IPS DF 6.9 (cell line): ENCODE results near the gene DNAH1.
"Not testable (repeated sequence)": the region's sequence is repeated elsewhere in the genome, so short reads cannot be mapped to it uniquely, and the experiment has no call there.

ENCODE experiments used
- DNase-seq: peaks from one replicate; pipeline ENCODE4 v3.0.0-alpha.2; 2013; ENCODE audit warnings: low read depth, low spot score
- H3K27ac ChIP-seq: one replicate; pipeline ENCODE4 v1.5.1; 2013; ENCODE audit warnings: low read length, control low read depth
- H3K27me3 ChIP-seq: 2 replicates; pipeline ENCODE4 v1.6.1; 2013; ENCODE audit warnings: mild to moderate bottlenecking, low read length; ENCODE audit not compliant: control insufficient read depth, insufficient read depth
- H3K36me3 ChIP-seq: 2 replicates; pipeline ENCODE4 v1.6.1; 2013; ENCODE audit warnings: low read length; ENCODE audit not compliant: control insufficient read depth, insufficient read depth
- H3K4me1 ChIP-seq: 2 replicates; pipeline ENCODE4 v1.6.1; 2013; ENCODE audit warnings: low read length; ENCODE audit not compliant: control insufficient read depth, insufficient read depth
- H3K4me3 ChIP-seq: 2 replicates; pipeline ENCODE4 v1.5.1; 2013; ENCODE audit warnings: mild to moderate bottlenecking, low read length
- H3K9me3 ChIP-seq: 2 replicates; pipeline ENCODE4 v1.6.1; 2013; ENCODE audit warnings: low read length, inconsistent platforms; ENCODE audit not compliant: control insufficient read depth, insufficient read depth
- WGBS: extraction: QIAGEN DNeasy Blood & Tissue Kit; methylation state at CpG from one replicate; pipeline ENCODE4 v1.1.7; 2013; ENCODE audit warnings: mixed read lengths, missing lambda C conversion rate; ENCODE audit not compliant: insufficient read length, insufficient coverage; 5-methylcytosine and 5-hydroxymethylcytosine counted together

Gene DNAH1

GRCh38 chr3:52326976-52327375, 10.9 kb downstream of the DNAH1 start:
- DNase-seq = no peak
- Histone ChIP-seq H3K27me3 (no peaks in the 10 kb centered on the region), H3K4me3 (no peak overlapping the region), H3K9me3 (no peaks in the 10 kb centered on the region), H3K4me1 (no peaks in the 10 kb centered on the region), H3K27ac (no peak overlapping the region), H3K36me3 (no peaks in the 10 kb centered on the region)
- WGBS = no CpG with 5 or more reads among the region's 6 CpGs

GRCh38 chr3:52327486-52328290, 11.6 kb downstream of the DNAH1 start:
- no peak for DNase-seq
- no peak overlapping the region for H3K27ac ChIP-seq
- no peaks in the 10 kb centered on the region for H3K27me3 ChIP-seq
- no CpG with 5 or more reads among the region's 5 CpGs for WGBS
- no peaks in the 10 kb centered on the region for H3K9me3 ChIP-seq
- no peaks in the 10 kb centered on the region for H3K36me3 ChIP-seq
- no peaks in the 10 kb centered on the region for H3K4me1 ChIP-seq
- H3K4me3 ChIP-seq = no peak overlapping the region

- no peak overlapping the region for H3K27ac ChIP-seq
- no CpG with 5 or more reads among the region's 5 CpGs for WGBS
- no peak for DNase-seq
- no peaks in the 10 kb centered on the region for H3K4me1 ChIP-seq
- H3K9me3 ChIP-seq = no peaks in the 10 kb centered on the region
- no peaks in the 10 kb centered on the region for H3K36me3 ChIP-seq
- no peak overlapping the region for H3K4me3 ChIP-seq
- H3K27me3 ChIP-seq = no peaks in the 10 kb centered on the region
Measured at GRCh38 chr3:52328536-52329080, 12.5 kb downstream of the DNAH1 start.

GRCh38 chr3:52330194-52330805, 14.2 kb downstream of the DNAH1 start:
- no peak for DNase-seq
- no CpG with 5 or more reads among the region's 9 CpGs for WGBS
- Histone ChIP-seq H3K4me3 (no peak overlapping the region), H3K36me3 (no peaks in the 10 kb centered on the region), H3K27me3 (no peaks in the 10 kb centered on the region), H3K27ac (no peak overlapping the region), H3K4me1 (no peaks in the 10 kb centered on the region), H3K9me3 (no peaks in the 10 kb centered on the region)

GRCh38 chr3:52331091-52331490, 15.0 kb downstream of the DNAH1 start:
- Histone ChIP-seq H3K4me3 (no peak overlapping the region), H3K36me3 (no peaks in the 10 kb centered on the region), H3K4me1 (no peaks in the 10 kb centered on the region), H3K9me3 (no peaks in the 10 kb centered on the region), H3K27me3 (no peaks in the 10 kb centered on the region), H3K27ac (no peak overlapping the region)
- DNase-seq = no peak
- no CpG with 5 or more reads among the region's 12 CpGs for WGBS

GRCh38 chr3:52331906-52332305, 15.8 kb downstream of the DNAH1 start:
- no peaks in the 10 kb centered on the region for H3K4me1 ChIP-seq
- H3K36me3 ChIP-seq = no peaks in the 10 kb centered on the region
- no CpG with 5 or more reads among the region's 15 CpGs for WGBS
- H3K4me3 ChIP-seq = no peak overlapping the region
- no peaks in the 10 kb centered on the region for H3K9me3 ChIP-seq
- no peaks in the 10 kb centered on the region for H3K27me3 ChIP-seq
- no peak overlapping the region for H3K27ac ChIP-seq
- DNase-seq = no peak

GRCh38 chr3:52333869-52334557, 17.9 kb downstream of the DNAH1 start:
- H3K27me3 ChIP-seq = no peaks in the 10 kb centered on the region
- no CpG with 5 or more reads among the region's 4 CpGs for WGBS
- no peak for DNase-seq
- H3K36me3 ChIP-seq = no peaks in the 10 kb centered on the region
- H3K9me3 ChIP-seq = no peaks in the 10 kb centered on the region
- H3K4me1 ChIP-seq = no peaks in the 10 kb centered on the region
- no peak overlapping the region for H3K4me3 ChIP-seq
- no peak overlapping the region for H3K27ac ChIP-seq

- not testable (repeated sequence) for H3K27me3 ChIP-seq, H3K27ac ChIP-seq, H3K4me1 ChIP-seq, H3K4me3 ChIP-seq, H3K36me3 ChIP-seq, DNase-seq, H3K9me3 ChIP-seq
- WGBS = 100% methylated on average over 2 of the region's 8 CpGs
Measured at GRCh38 chr3:52338131-52338530, 22.0 kb downstream of the DNAH1 start.

- Histone ChIP-seq H3K4me3 (no peak overlapping the region), H3K36me3 (no peaks in the 10 kb centered on the region), H3K4me1 (no peaks in the 10 kb centered on the region), H3K27ac (no peak overlapping the region), H3K27me3 (no peaks in the 10 kb centered on the region), H3K9me3 (no peaks in the 10 kb centered on the region)
- no CpG with 5 or more reads among the region's 3 CpGs for WGBS
- DNase-seq = peak; percentile 39
Measured at GRCh38 chr3:52339612-52340011, 23.5 kb downstream of the DNAH1 start.

GRCh38 chr3:52341123-52341522, 25.0 kb downstream of the DNAH1 start:
- WGBS = no CpG with 5 or more reads among the region's 5 CpGs
- no peaks in the 10 kb centered on the region for H3K4me1 ChIP-seq
- no peaks in the 10 kb centered on the region for H3K36me3 ChIP-seq
- no peak overlapping the region for H3K4me3 ChIP-seq
- H3K27ac ChIP-seq = no peak overlapping the region
- no peaks in the 10 kb centered on the region for H3K9me3 ChIP-seq
- DNase-seq = no peak
- H3K27me3 ChIP-seq = no peaks in the 10 kb centered on the region
